GM21390 (cell line): ENCODE measurements around the gene SLC4A5.
A peak's percentile ranks its signal among the peaks of the same experiment; 100 is the strongest.

Experiments
- ATAC-seq: cut with Tn5 transposase; IDR thresholded peaks from one replicate; pipeline ENCODE4 v1.9.1; 2021; ENCODE audit not compliant: unreplicated experiment

SLC4A5 gene

GRCh38 chr2:74343316-74343715 is at the start of gene SLC4A5:
Gene SLC4A5, minus strand, starts transcription at chr2:74343416. Its CDS starts 28,393 bp downstream, at chr2:74315023.
- no peak for ATAC-seq

GRCh38 chr2:74392449-74392743 is 49.2 kb upstream of the SLC4A5 start:
- ATAC-seq = no peak

- peak; percentile 55 for ATAC-seq
Measured at GRCh38 chr2:74391580-74392448, 48.6 kb upstream of the SLC4A5 start.

GRCh38 chr2:74391209-74391579 is 48.0 kb upstream of the SLC4A5 start:
- ATAC-seq = peak; percentile 22

- ATAC-seq = no peak
Measured at GRCh38 chr2:74390606-74391005, 47.4 kb upstream of the SLC4A5 start.

GRCh38 chr2:74387346-74387745 is 44.1 kb upstream of the SLC4A5 start:
- no peak for ATAC-seq

GRCh38 chr2:74385396-74385795 is 42.2 kb upstream of the SLC4A5 start:
- no peak for ATAC-seq

GRCh38 chr2:74384051-74384450 is 40.8 kb upstream of the SLC4A5 start:
- ATAC-seq = no peak

GRCh38 chr2:74383254-74383653 is 40.0 kb upstream of the SLC4A5 start:
- ATAC-seq = no peak

GRCh38 chr2:74381751-74382150 is 38.5 kb upstream of the SLC4A5 start:
- ATAC-seq = no peak

GRCh38 chr2:74379851-74380789 is 36.9 kb upstream of the SLC4A5 start, which contains the start of gene DCTN1:
Gene DCTN1, minus strand, starts transcription at chr2:74380311. Its CDS starts 274 bp downstream, at chr2:74380037.
- ATAC-seq = peak; percentile 60

GRCh38 chr2:74378007-74378406 is 34.8 kb upstream of the SLC4A5 start:
- no peak for ATAC-seq

- no peak for ATAC-seq
Measured at GRCh38 chr2:74375838-74376237, 32.6 kb upstream of the SLC4A5 start.

GRCh38 chr2:74374509-74375205 is 31.4 kb upstream of the SLC4A5 start:
- no peak for ATAC-seq

- no peak for ATAC-seq
Measured at GRCh38 chr2:74373985-74374384, 30.8 kb upstream of the SLC4A5 start.

- ATAC-seq = no peak
Measured at GRCh38 chr2:74373221-74373676, 30.0 kb upstream of the SLC4A5 start.

- ATAC-seq = no peak
Measured at GRCh38 chr2:74372674-74373073, 29.5 kb upstream of the SLC4A5 start.

- no peak for ATAC-seq
Measured at GRCh38 chr2:74371421-74371820, 28.2 kb upstream of the SLC4A5 start.

- ATAC-seq = no peak
Measured at GRCh38 chr2:74369976-74370375, 26.8 kb upstream of the SLC4A5 start.

- ATAC-seq = no peak
Measured at GRCh38 chr2:74368499-74368898, 25.3 kb upstream of the SLC4A5 start.

GRCh38 chr2:74367789-74368188 is 24.6 kb upstream of the SLC4A5 start:
- ATAC-seq = no peak
